PFSK-1 (cell line): Measurements from ENCODE around the gene LCAT.

Experiments
- FOXP2 ChIP-seq: optimal IDR thresholded peaks from 2 replicates; pipeline ENCODE3; 2011; ENCODE audit warnings: borderline replicate concordance, control low read depth, inconsistent platforms; ENCODE audit not compliant: insufficient read depth; ENCODE audit errors: extremely low read length, extremely low read depth
- POLR2AphosphoS5 ChIP-seq: IDR thresholded peaks from 2 replicates; pipeline ENCODE4 v1.6.1; 2012; ENCODE audit warnings: low read depth, mild to moderate bottlenecking, control low read depth, low read length, moderate library complexity
- SIN3A ChIP-seq: IDR thresholded peaks from 2 replicates; pipeline ENCODE4 v1.6.1; 2012; ENCODE audit warnings: mild to moderate bottlenecking, low read length, moderate library complexity, borderline replicate concordance; ENCODE audit not compliant: insufficient read depth
- TAF1 ChIP-seq: IDR thresholded peaks from 2 replicates; pipeline ENCODE4 v1.6.1; 2012; ENCODE audit warnings: low read length, control low read depth, borderline replicate concordance; ENCODE audit not compliant: insufficient read depth
- TF ChIP-seq, protein P1 (sequence below), 2 experiments: IDR thresholded peaks; 2 replicates each; pipeline versions ENCODE4 v1.6.1 to v1.8.0; 2011 to 2012; ENCODE audit warnings: low read depth in 2 of 2, low read length in 2 of 2, control low read depth in 1 of 2, inconsistent platforms in 1 of 2, mild to moderate bottlenecking in 1 of 2, moderate library complexity in 1 of 2; ENCODE audit not compliant: insufficient read depth in 1 of 2

Gene LCAT

DNA sequence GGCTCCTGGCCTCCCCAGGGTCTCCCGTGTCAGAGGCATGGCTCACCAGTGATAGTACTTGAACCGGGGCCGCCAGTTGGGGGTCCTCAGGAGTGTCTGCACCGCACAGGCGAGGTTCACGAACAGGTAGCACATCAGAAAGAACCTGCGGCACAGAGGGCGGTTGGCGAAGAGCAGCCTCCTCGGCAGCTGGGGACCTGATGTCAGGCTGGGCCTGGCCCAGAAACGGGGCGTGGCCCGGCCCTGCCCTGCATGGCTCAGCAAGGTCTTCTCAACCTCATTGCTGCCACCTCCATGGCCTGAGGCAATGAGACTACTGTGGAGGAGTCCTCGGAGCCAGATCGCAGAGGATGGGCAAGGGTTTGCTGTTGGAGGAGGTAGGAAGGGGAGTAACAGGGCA lies 4.1 kb upstream of the LCAT start:
- TF ChIP-seq, protein P1, sequence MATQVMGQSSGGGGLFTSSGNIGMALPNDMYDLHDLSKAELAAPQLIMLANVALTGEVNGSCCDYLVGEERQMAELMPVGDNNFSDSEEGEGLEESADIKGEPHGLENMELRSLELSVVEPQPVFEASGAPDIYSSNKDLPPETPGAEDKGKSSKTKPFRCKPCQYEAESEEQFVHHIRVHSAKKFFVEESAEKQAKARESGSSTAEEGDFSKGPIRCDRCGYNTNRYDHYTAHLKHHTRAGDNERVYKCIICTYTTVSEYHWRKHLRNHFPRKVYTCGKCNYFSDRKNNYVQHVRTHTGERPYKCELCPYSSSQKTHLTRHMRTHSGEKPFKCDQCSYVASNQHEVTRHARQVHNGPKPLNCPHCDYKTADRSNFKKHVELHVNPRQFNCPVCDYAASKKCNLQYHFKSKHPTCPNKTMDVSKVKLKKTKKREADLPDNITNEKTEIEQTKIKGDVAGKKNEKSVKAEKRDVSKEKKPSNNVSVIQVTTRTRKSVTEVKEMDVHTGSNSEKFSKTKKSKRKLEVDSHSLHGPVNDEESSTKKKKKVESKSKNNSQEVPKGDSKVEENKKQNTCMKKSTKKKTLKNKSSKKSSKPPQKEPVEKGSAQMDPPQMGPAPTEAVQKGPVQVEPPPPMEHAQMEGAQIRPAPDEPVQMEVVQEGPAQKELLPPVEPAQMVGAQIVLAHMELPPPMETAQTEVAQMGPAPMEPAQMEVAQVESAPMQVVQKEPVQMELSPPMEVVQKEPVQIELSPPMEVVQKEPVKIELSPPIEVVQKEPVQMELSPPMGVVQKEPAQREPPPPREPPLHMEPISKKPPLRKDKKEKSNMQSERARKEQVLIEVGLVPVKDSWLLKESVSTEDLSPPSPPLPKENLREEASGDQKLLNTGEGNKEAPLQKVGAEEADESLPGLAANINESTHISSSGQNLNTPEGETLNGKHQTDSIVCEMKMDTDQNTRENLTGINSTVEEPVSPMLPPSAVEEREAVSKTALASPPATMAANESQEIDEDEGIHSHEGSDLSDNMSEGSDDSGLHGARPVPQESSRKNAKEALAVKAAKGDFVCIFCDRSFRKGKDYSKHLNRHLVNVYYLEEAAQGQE (IDR thresholded peaks at IDR 0.05; ENCODE audit: insufficient read depth in 1 of 2, low read depth in 2 of 2, low read length in 2 of 2), result no peak
- TF ChIP-seq POLR2AphosphoS5 (no peak), TAF1 (no peak), SIN3A (no peak), FOXP2 (no peak)

DNA sequence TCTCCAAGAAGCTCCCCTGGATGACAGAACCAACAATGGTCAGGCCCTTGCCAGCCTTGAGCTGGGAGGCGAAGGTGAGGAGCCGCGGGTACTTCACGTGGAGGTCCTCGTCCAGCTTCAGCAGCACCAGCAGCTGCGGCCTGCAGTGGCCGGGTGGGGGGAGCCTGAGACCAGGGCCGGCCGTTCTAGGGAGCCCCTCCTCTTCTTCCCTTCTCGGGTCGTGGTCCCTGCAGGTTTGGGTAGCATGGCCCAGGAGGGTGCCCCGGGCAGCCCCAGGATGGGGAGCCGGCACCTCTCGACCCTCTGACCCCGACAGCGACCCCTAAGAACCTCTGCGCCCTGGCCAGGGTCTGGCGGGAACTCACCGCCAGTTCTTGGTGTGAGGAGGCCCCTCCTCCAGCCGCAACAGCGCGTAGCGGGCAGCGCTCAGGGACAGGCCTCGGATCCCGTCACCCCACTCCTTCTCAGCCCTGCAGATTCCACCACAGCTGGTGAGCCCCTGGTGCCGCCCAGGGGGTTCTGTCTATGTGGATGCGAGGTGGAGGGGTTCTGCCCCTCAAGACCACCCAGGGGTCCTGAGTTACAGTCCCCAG lies 3.1 kb upstream of the LCAT start:
- TF ChIP-seq, protein P1 (IDR thresholded peaks at IDR 0.05; ENCODE audit: insufficient read depth in 1 of 2, low read depth in 2 of 2, low read length in 2 of 2), result no peak
- TF ChIP-seq FOXP2, result no peak
- TF ChIP-seq POLR2AphosphoS5, result no peak
- no peak for TF ChIP-seq TAF1
- no peak for TF ChIP-seq SIN3A

DNA sequence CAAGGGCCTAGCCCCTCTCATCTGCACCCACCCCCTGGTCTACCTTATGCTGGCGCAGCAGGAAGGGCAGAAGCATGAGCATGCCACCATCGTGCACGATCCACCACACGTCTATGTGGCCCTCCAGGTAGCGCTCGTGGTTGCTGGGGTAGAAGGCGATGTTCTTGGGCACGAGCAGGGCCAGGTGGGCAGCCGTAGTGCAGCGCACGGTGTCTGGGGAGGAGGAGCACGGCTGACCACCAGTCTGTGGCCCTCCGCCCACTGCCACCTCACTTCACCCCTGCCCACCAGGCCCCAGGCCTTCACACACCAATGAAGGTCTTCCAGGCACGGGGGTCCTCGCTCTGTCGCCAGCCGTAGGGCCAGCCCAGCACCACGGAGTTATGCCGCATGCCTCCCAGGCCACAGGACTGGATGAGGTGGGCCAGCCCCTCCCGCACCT lies 2.2 kb upstream of the LCAT start:
- TF ChIP-seq, protein P1 (IDR thresholded peaks at IDR 0.05; ENCODE audit: insufficient read depth in 1 of 2, low read depth in 2 of 2, low read length in 2 of 2), result no peak
- no peak for TF ChIP-seq TAF1
- TF ChIP-seq SIN3A, result no peak
- no peak for TF ChIP-seq POLR2AphosphoS5
- no peak for TF ChIP-seq FOXP2

DNA sequence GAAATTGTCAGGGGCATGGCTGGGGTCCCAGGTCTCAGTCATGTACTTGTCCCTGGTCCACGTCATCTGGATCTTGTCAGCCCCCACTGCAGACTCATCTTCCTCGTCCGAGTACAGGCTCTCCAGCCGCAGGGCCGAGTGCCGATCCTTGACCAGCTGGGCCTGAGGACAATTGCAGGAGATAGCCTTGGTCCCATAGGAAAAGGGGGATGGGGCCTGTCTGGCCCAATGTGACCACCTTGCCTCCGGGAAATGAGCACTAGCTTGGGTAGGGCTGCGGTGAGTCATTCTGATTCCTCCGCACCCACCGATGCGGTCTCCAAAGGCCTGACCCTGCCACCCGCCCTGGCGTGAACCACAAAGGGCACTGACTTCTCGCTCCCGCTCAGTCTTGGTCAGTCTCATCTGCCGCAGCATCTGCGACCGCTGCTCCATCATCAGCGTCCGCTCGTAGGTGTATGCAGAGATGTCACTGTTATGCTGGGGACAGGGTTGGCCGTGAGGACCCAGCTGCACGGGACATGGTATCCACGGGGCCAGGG lies 1.5 kb upstream of the LCAT start:
- TF ChIP-seq FOXP2, result no peak
- no peak for TF ChIP-seq POLR2AphosphoS5
- no peak for TF ChIP-seq SIN3A
- TF ChIP-seq TAF1, result no peak
- TF ChIP-seq, protein P1 (IDR thresholded peaks at IDR 0.05; ENCODE audit: insufficient read depth in 1 of 2, low read depth in 2 of 2, low read length in 2 of 2), result no peak
